Panc1 (cell line): Measurements from ENCODE around the gene TBC1D21. TPM values are rescaled to one million over a fixed set of nuclear protein-coding genes. Genes with fewer than 3 reads are reported as not detected.

Source experiments
- ATAC-seq: fragments of 200-7000 bp; cut with Tn5 transposase; 2 replicates; pipeline ENCODE4 v1.9.1; 2020; ENCODE audit warnings: mild to moderate bottlenecking, moderate library complexity
- BruUV-seq: library from RNA; stranded (reverse); fragments of 400-500 nt; replicated peaks from 2 replicates; lab custom pipeline; 2021; lab: Mats Ljungman, UMichigan
- CTCF ChIA-PET: fragments of 300-600 bp; sonication (Branson Sonifier 250); formaldehyde crosslinking; loops from one replicate; lab custom pipeline; 2022; ENCODE audit warnings: antibody characterized with exemption; lab: Charles Lee
- POLR2A ChIA-PET: fragments of 300-600 bp; sonication (Branson Sonifier 250); formaldehyde crosslinking; loops from one replicate; lab custom pipeline; 2022; ENCODE audit warnings: antibody characterized with exemption; lab: Charles Lee
- DNase-seq: peaks from one replicate; pipeline ENCODE4 v3.0.0-alpha.2; 2010; ENCODE audit warnings: low read depth, low spot score
- H3K27ac ChIP-seq: 2 replicates; pipeline ENCODE4 v1.5.1; 2011; ENCODE audit warnings: mild to moderate bottlenecking, low read length, inconsistent platforms
- H3K27me3 ChIP-seq: fragments of 200-500 bp; sonication (Bioruptor generic); 2 replicates; pipeline ENCODE4 v1.6.0; 2014; ENCODE audit warnings: low read length, inconsistent platforms; ENCODE audit not compliant: control insufficient read depth, insufficient read depth
- H3K36me3 ChIP-seq: fragments of 200-500 bp; sonication (Bioruptor generic); 2 replicates; pipeline ENCODE4 v1.5.1; 2014; ENCODE audit warnings: inconsistent platforms, mild to moderate bottlenecking, low read length, moderate library complexity; ENCODE audit not compliant: control insufficient read depth, insufficient read depth
- H3K4me1 ChIP-seq: 2 replicates; pipeline ENCODE4 v1.5.1; 2011; ENCODE audit warnings: inconsistent platforms, mild to moderate bottlenecking, low read length, moderate library complexity; ENCODE audit not compliant: control insufficient read depth, insufficient read depth
- H3K4me3 ChIP-seq, 2 experiments: 2 replicates each; pipeline ENCODE4 v1.5.1; 2011 to 2012; ENCODE audit warnings: low read depth in 2 of 2, low read length in 2 of 2, mild to moderate bottlenecking in 2 of 2, inconsistent platforms in 1 of 2, moderate library complexity in 1 of 2
- H3K9me3 ChIP-seq: fragments of 200-500 bp; sonication (Bioruptor generic); 2 replicates; pipeline ENCODE4 v1.5.1; 2014; ENCODE audit warnings: low read depth, mild to moderate bottlenecking, inconsistent platforms, low read length, moderate library complexity; ENCODE audit not compliant: control insufficient read depth, insufficient read depth
- POLR2AphosphoS5 ChIP-seq: IDR thresholded peaks from 2 replicates; pipeline ENCODE4 v1.6.1; 2012; ENCODE audit warnings: mild to moderate bottlenecking, low read depth, low read length, moderate library complexity
- SIN3A ChIP-seq: IDR thresholded peaks from 2 replicates; pipeline ENCODE4 v1.6.1; 2012; ENCODE audit warnings: low read depth, mild to moderate bottlenecking, low read length, moderate library complexity, borderline replicate concordance; ENCODE audit not compliant: insufficient read depth
- TCF7L2 ChIP-seq: IDR thresholded peaks from 2 replicates; pipeline ENCODE4 v1.6.1; 2011; ENCODE audit warnings: mild to moderate bottlenecking, low read depth, low read length, inconsistent platforms
- in situ Hi-C: cut with HindIII; loops from 2 replicates; pipeline ENCODE4 v1.10.0; 2016; ENCODE audit warnings: low sequenced_read_pairs, low pct_unique_long_range_greater_than_20kb
- intact Hi-C: fragments of 100-400 bp; cut with micrococcal nuclease; formaldehyde crosslinking; loops from one replicate; pipeline ENCODE4 v1.10.0; 2022; ENCODE audit not compliant: unreplicated experiment
- total RNA-seq: library from RNA; stranded (reverse); gene quantifications from one replicate; pipeline ENCODE4 v1.2.1, GENCODE V29; 2021; ENCODE audit not compliant: unreplicated experiment
- TF ChIP-seq, protein P1 (sequence below), 2 experiments: IDR thresholded peaks; 2 replicates each; pipeline ENCODE4 v1.6.1; 2011 to 2012; ENCODE audit warnings: low read depth in 2 of 2, control low read depth in 1 of 2, low read length in 1 of 2, mild to moderate bottlenecking in 1 of 2, moderate library complexity in 1 of 2; ENCODE audit not compliant: insufficient read depth in 1 of 2
- TF ChIP-seq, protein P2 (sequence below): fragments of 450-650 bp; IDR thresholded peaks from 2 replicates; pipeline ENCODE4 v1.5.1; 2017; ENCODE audit warnings: mild to moderate bottlenecking

TBC1D21 gene
- total RNA-seq, 1 experiment from 2014 or later = not detected

DNA sequence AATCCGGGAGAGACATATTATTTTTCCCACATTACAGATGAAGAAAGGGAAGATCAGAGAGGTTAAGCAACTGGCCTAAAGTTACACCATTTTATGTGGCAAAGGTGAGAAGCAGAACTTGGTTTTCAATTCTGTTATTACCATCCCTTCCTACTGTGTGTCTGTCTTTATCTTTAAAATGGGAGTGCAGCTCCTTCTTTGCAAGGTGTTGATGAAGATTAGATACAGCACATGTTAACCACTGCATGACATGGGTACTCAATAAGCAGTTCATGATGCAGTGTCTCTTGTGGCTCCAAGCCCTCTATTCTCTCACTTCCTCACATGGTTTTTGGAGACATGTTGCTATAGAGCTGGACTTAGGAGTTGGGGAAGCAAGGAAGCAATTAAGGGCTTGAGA lies 23.1 kb upstream of the TBC1D21 start:
- POLR2A ChIA-PET = interaction anchor here (0.6 kb wide), 1 partner anchor 30 kb away, joined by 5 read pairs; no protein-coding TSS in a partner anchor
- no peak overlapping the region for H3K4me3 ChIP-seq
- no peaks in the 10 kb centered on the region for H3K9me3 ChIP-seq
- no TSS peak for BruUV-seq
- intact Hi-C loops (no loop called here), in situ Hi-C loops (no loop called here)
- DNase-seq = no peak
- H3K27ac ChIP-seq = no peak overlapping the region
- H3K27me3 ChIP-seq = peaks cover 8% of the 10 kb centered on the region
- CTCF ChIA-PET = interaction anchor here (1.0 kb wide), 1 partner anchor 24 kb away, joined by 5 read pairs; no protein-coding TSS in a partner anchor
- H3K36me3 ChIP-seq = no peaks in the 10 kb centered on the region
- H3K4me1 ChIP-seq = no peaks in the 10 kb centered on the region
- no peak for ATAC-seq
- TF ChIP-seq SIN3A = no peak
- TF ChIP-seq, protein P1, sequence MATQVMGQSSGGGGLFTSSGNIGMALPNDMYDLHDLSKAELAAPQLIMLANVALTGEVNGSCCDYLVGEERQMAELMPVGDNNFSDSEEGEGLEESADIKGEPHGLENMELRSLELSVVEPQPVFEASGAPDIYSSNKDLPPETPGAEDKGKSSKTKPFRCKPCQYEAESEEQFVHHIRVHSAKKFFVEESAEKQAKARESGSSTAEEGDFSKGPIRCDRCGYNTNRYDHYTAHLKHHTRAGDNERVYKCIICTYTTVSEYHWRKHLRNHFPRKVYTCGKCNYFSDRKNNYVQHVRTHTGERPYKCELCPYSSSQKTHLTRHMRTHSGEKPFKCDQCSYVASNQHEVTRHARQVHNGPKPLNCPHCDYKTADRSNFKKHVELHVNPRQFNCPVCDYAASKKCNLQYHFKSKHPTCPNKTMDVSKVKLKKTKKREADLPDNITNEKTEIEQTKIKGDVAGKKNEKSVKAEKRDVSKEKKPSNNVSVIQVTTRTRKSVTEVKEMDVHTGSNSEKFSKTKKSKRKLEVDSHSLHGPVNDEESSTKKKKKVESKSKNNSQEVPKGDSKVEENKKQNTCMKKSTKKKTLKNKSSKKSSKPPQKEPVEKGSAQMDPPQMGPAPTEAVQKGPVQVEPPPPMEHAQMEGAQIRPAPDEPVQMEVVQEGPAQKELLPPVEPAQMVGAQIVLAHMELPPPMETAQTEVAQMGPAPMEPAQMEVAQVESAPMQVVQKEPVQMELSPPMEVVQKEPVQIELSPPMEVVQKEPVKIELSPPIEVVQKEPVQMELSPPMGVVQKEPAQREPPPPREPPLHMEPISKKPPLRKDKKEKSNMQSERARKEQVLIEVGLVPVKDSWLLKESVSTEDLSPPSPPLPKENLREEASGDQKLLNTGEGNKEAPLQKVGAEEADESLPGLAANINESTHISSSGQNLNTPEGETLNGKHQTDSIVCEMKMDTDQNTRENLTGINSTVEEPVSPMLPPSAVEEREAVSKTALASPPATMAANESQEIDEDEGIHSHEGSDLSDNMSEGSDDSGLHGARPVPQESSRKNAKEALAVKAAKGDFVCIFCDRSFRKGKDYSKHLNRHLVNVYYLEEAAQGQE (IDR thresholded peaks at IDR 0.05; ENCODE audit: insufficient read depth in 1 of 2, low read depth in 2 of 2, low read length in 1 of 2) = no peak
- no peak for TF ChIP-seq POLR2AphosphoS5
- TF ChIP-seq, protein P2, sequence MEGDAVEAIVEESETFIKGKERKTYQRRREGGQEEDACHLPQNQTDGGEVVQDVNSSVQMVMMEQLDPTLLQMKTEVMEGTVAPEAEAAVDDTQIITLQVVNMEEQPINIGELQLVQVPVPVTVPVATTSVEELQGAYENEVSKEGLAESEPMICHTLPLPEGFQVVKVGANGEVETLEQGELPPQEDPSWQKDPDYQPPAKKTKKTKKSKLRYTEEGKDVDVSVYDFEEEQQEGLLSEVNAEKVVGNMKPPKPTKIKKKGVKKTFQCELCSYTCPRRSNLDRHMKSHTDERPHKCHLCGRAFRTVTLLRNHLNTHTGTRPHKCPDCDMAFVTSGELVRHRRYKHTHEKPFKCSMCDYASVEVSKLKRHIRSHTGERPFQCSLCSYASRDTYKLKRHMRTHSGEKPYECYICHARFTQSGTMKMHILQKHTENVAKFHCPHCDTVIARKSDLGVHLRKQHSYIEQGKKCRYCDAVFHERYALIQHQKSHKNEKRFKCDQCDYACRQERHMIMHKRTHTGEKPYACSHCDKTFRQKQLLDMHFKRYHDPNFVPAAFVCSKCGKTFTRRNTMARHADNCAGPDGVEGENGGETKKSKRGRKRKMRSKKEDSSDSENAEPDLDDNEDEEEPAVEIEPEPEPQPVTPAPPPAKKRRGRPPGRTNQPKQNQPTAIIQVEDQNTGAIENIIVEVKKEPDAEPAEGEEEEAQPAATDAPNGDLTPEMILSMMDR = no peak
- TF ChIP-seq TCF7L2 = no peak

DNA sequence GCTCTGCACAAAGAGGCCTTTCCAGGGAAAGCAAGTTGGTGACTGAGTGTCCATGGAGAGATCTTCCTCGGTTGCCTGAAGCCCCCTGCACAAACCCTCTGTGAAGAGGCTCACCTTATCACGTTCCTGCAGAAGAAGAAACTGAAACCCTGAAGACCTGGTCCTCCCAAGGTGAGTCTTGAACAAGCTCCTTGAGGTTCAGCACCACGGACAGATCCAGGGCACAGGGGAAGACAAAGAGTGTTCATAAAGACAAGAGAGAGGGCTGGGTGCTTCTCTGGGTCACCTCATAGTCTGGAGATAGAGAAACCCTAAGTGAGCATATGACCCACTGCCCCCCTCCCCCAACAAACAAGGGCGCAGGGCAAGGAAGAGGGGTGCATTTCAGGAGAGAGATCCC lies 21.7 kb upstream of the TBC1D21 start:
- in situ Hi-C loops (no loop called here), intact Hi-C loops (no loop called here)
- DNase-seq (no peak), ATAC-seq (no peak)
- Histone ChIP-seq H3K36me3 (no peaks in the 10 kb centered on the region), H3K9me3 (no peaks in the 10 kb centered on the region), H3K27me3 (peaks cover 2% of the 10 kb centered on the region; the same call in 1 of the 2 replicates), H3K27ac (no peak overlapping the region), H3K4me1 (no peaks in the 10 kb centered on the region), H3K4me3 (no peak overlapping the region)
- ChIA-PET CTCF (no interaction called here), POLR2A (no interaction called here)
- TF ChIP-seq, protein P2 = no peak
- TF ChIP-seq, protein P1 (IDR thresholded peaks at IDR 0.05; ENCODE audit: insufficient read depth in 1 of 2, low read depth in 2 of 2, low read length in 1 of 2) = peak; percentile 91 to 95
- no TSS peak for BruUV-seq
